HL-60/S4 (cell line): ENCODE measurements around the gene CD6.

ENCODE experiments used
- in situ Hi-C: fragments of 300-500 bp; cut with MboI; formaldehyde crosslinking; loops from 2 replicates; pipeline ENCODE4 v1.14.3; 2022; ENCODE audit warnings: low sequenced_read_pairs

The CD6 gene

GRCh38 chr11:61007956-61008896, 36.7 kb downstream of the CD6 start:
- in situ Hi-C loops = no loop called here

GRCh38 chr11:61008971-61009370, 37.5 kb downstream of the CD6 start:
- in situ Hi-C loops = no loop called here

- in situ Hi-C loops = no loop called here
These were observed 38.2 kb downstream of the CD6 start for GRCh38 chr11:61009392-61010275.

GRCh38 chr11:61010466-61011228, 39.2 kb downstream of the CD6 start:
- in situ Hi-C loops = no loop called here

- in situ Hi-C loops = no loop called here
These were observed 39.9 kb downstream of the CD6 start for GRCh38 chr11:61011229-61011870.

- in situ Hi-C loops = no loop called here
These were observed 40.7 kb downstream of the CD6 start for GRCh38 chr11:61011950-61012736.

- in situ Hi-C loops = no loop called here
These were observed 41.3 kb downstream of the CD6 start for GRCh38 chr11:61012737-61013215.

GRCh38 chr11:61018059-61018458, 46.6 kb downstream of the CD6 start:
- in situ Hi-C loops = no loop called here

GRCh38 chr11:61019037-61019831, 47.8 kb downstream of the CD6 start:
- in situ Hi-C loops = no loop called here

- in situ Hi-C loops = no loop called here
These were observed 48.4 kb downstream of the CD6 start for GRCh38 chr11:61019832-61020405.

GRCh38 chr11:61020551-61021235, 49.2 kb downstream of the CD6 start:
- in situ Hi-C loops = no loop called here

- in situ Hi-C loops = no loop called here
These were observed 50.3 kb downstream of the CD6 start for GRCh38 chr11:61021661-61022212.

GRCh38 chr11:61022311-61023085, 51.0 kb downstream of the CD6 start:
- in situ Hi-C loops = no loop called here

GRCh38 chr11:61023086-61023965, 51.8 kb downstream of the CD6 start:
- in situ Hi-C loops = no loop called here

GRCh38 chr11:61023966-61024295, 52.5 kb downstream of the CD6 start:
- in situ Hi-C loops = no loop called here
